WI38 (cell line): Measurements from ENCODE around the gene COX6A2.

Experiments used
- H3K4me3 ChIP-seq: 2 replicates; pipeline ENCODE4 v1.5.1; 2011; ENCODE audit warnings: low read depth, mild to moderate bottlenecking, control low read depth, low read length
- TF ChIP-seq, protein P1 (sequence below): IDR thresholded peaks from 2 replicates; pipeline ENCODE4 v1.5.1; 2012; ENCODE audit warnings: low read depth, mild to moderate bottlenecking, control low read depth, low read length

COX6A2 gene

DNA sequence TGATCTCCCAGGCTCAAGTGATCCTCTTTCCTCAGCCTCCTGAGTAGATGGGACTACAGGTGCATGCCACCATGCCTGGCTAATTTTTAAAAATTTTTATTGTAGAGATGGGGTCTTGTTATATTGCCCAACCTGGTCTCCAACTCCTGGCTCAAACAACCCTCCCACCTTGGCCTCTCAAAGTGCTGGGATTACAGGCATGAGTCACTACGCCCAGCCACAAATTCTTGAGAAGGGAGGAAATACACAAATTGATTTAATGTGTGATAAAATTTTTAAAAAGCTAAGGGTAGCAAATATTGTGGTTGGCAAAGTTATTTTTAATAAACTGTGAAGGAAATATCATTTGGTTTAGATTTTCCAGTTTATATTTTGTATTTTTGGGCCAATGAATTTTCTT, 25.5 kb downstream of the COX6A2 start:
- H3K4me3 ChIP-seq: no peak overlapping the region
- TF ChIP-seq, protein P1, sequence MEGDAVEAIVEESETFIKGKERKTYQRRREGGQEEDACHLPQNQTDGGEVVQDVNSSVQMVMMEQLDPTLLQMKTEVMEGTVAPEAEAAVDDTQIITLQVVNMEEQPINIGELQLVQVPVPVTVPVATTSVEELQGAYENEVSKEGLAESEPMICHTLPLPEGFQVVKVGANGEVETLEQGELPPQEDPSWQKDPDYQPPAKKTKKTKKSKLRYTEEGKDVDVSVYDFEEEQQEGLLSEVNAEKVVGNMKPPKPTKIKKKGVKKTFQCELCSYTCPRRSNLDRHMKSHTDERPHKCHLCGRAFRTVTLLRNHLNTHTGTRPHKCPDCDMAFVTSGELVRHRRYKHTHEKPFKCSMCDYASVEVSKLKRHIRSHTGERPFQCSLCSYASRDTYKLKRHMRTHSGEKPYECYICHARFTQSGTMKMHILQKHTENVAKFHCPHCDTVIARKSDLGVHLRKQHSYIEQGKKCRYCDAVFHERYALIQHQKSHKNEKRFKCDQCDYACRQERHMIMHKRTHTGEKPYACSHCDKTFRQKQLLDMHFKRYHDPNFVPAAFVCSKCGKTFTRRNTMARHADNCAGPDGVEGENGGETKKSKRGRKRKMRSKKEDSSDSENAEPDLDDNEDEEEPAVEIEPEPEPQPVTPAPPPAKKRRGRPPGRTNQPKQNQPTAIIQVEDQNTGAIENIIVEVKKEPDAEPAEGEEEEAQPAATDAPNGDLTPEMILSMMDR: no peak

DNA sequence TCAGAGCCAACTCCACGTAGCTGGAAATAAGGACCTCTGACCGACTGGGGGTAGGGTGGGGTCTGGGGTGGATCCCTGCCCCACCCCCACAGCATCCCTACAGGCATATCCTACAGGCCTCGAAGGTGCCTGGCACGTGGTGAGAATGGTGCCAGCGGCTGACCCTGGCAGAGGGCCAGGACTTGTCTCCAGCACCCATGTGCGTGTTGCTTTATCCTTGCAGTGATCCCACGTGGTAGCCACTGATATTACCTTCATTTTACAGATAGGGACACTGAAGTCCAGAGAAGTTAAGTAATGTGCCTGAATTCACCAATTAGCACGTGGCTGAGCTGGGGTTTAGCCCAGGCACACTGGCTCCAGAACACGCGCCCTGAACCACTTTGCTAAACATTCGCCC, 26.7 kb downstream of the COX6A2 start:
- no peak overlapping the region for H3K4me3 ChIP-seq
- TF ChIP-seq, protein P1: no peak

DNA sequence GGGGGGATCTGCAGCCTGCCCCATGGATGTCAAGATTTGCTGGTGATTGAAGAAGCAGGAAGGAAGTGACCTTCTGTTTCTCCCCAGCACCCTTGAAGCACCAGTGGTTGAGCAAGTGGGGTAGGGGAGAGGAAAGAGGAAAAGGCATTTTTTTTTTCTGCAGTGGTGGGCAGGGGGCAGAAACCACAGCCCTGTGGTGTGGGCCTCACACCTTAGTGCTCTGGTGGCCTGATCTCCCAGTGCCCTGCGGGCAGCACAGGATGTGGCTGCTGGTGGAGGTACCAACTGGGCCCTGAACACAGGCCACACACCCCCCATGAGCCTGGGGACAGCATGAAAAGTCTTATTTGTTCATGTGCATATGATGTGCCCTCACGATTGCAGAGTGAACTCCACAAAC, 28.0 kb downstream of the COX6A2 start:
- H3K4me3 ChIP-seq: no peak overlapping the region
- TF ChIP-seq, protein P1: no peak

DNA sequence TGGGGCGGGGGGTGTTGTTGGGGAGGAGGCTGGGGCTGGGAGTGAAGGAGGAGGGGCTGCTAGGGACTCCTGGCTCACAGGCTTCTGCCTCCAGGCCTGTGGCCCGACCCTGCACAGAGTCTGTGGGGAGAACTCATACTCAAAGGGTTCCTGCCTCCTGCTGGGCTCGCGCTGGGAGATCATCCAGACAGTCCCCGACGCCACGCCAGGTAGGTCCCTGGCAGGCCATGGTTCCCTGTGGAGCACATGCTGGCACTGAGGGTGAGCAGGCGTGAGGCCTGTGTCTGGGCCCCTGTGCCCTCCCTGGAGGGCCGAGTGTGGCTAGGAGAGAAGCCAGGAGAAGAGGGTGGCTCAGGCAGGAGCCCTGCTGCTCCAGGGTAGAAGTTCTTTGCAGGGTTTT, 30.5 kb downstream of the COX6A2 start:
- TF ChIP-seq, protein P1: no peak
- no peak overlapping the region for H3K4me3 ChIP-seq

DNA sequence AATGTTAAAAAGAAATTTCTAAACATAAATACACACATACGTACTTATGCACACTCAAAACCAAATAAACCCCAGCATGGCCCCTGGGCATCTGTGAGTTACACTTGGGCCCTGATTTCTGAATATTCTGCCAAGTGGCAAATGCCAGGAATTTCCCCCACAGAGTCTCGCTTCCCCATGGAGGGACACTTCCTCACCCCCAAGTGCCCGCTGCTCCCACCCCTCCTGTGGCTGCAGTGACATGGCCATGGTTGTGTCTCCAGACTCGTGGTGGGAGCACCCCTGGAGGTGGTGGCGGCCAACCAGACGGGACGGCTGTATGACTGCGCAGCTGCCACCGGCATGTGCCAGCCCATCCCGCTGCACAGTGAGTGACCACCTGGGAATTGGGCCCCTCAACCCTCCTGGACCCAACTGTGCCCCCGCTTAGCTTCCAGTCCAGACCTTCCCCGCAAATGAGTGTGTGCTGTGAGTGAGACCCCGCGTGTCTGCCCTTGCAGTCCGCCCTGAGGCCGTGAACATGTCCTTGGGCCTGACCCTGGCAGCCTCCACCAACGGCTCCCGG, 31.0 kb downstream of the COX6A2 start:
- no peak overlapping the region for H3K4me3 ChIP-seq
- TF ChIP-seq, protein P1: no peak

DNA sequence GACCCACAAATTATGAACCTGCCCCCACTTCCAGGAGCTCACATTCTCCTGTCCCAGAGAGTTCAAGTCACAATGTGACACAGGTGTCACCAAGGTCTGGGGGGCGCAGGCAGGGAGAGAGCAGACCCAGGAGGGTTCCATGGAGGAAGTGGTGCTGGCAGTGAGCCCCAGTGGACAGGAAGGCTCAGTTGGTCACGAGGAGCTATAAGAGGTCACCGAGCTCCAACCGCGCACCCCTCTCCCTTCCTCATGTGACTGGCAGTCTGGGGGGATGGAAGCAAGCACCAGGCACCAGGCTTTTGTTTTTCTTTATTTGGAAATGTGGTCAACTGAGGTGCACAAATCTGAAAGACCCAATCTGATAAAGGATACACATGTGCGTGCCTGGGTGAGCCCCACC, 32.5 kb downstream of the COX6A2 start:
- TF ChIP-seq, protein P1: no peak
- H3K4me3 ChIP-seq: no peak overlapping the region

DNA sequence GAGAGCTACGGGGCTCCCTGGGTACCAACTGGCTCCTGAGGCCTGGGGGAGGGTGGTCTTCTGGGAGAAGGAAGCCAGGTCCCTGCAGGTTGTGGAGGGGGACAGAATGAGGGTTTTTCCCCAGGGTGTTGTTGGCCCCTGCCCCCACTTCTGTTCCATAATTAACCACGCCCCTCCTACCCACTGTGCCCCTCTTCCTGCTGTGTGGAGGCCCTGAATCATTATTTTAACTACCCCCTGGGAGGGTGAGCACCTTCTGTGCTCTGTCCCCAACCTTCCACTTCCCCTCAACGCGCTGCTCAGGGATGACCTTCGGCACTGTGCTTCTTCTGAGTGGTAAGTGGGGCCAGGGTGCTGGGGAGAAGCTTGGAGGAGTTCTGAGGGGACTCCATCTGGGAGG, 35.1 kb downstream of the COX6A2 start, which contains the start of gene ITGAD:
ITGAD (plus strand) TSS at position 280 of the 400 bp plus-strand sequence; CDS start at position 306, 26 bp downstream.
- TF ChIP-seq, protein P1: no peak
- no peak within 1 kb of the TSS for H3K4me3 ChIP-seq
